Measurements from ENCODE around the gene ACKR4. TPM values are rescaled to one million over a fixed set of nuclear protein-coding genes. Genes with fewer than 3 reads are reported as not detected.

ACKR4 gene
- total and polyA plus RNA-seq, 2 donors (not counting 3 experiments of a cell fraction or from before 2014, with no cell fraction given) = 3.2 to 14.3 TPM

DNA sequence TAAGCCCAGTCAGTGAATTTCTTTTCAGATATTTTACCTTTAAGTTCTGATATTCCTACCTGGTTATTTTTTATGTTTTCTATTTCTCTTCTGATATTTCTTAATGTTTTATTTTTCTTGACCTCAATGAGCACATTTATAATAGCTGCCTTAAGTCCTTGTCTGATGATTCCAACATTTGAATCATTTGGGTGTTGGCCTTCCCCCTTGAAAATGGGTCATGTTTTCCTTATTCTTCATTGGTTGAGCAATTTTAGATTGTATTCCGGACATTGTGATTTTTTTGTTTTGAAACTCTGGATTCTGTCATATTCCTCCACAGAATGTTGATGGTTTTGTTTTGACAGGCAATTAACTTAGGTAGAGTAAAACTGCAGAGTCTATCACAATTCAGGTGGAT lies 9.7 kb upstream of the ACKR4 start:
- intact Hi-C loops (cut with micrococcal nuclease) (no loop called here), dilution Hi-C loops (cut with MboI; ENCODE audit: extremely low pct_ligation_motif_present, low sequenced_read_pairs) (no loop called here)
- H3K9ac ChIP-seq (replicated peaks; ENCODE audit: extremely low read depth, insufficient read depth, low read length) = no peak overlapping the region
- H3K27ac ChIP-seq (ENCODE audit: insufficient read depth, low read depth, low read length) = no peak overlapping the region
- H4K20me1 ChIP-seq (replicated peaks; ENCODE audit: control insufficient read depth, extremely low read depth, insufficient read depth, low read length) = no peaks in the 10 kb centered on the region
- H3K4me2 ChIP-seq (ENCODE audit: insufficient read depth, low read length) = no peak overlapping the region
- DNase-seq (ENCODE audit: low read depth, low spot score) = no peak
- ChIA-PET CTCF (interaction anchor here (0.8 to 0.9 kb wide), 2 partner anchors 10 to 55 kb away, joined by 3 read pairs; no protein-coding TSS in a partner anchor), POLR2A (no interaction called here)
- no peaks in the 10 kb centered on the region for H3K4me1 ChIP-seq (ENCODE audit: control insufficient read depth, extremely low read depth, insufficient read depth, low read length)
- H3K36me3 ChIP-seq (ENCODE audit: control insufficient read depth in 2 of 2, extremely low read depth in 1 of 2, insufficient read depth in 2 of 2, low read length in 2 of 2) = no peaks in the 10 kb centered on the region
- TF ChIP-seq JUN (IDR thresholded peaks at IDR 0.05; ENCODE audit: borderline replicate concordance, insufficient read depth, insufficient read length, low read depth) (no peak), POLR2A (IDR thresholded peaks at IDR 0.05; ENCODE audit: low read depth, low read length) (no peak), EZH2 (IDR thresholded peaks at IDR 0.05; ENCODE audit: borderline replicate concordance, low read depth, low read length, severe bottlenecking) (no peak)
- TF ChIP-seq, protein P1, sequence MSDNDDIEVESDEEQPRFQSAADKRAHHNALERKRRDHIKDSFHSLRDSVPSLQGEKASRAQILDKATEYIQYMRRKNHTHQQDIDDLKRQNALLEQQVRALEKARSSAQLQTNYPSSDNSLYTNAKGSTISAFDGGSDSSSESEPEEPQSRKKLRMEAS (IDR thresholded peaks at IDR 0.05; ENCODE audit: insufficient read depth, insufficient read length) = no peak
- H3K4me3 ChIP-seq (replicated peaks in 1 of 3; ENCODE audit: insufficient read depth in 1 of 3, low read depth in 1 of 3, low read length in 3 of 3) = no peak overlapping the region
- no peak for FAIRE-seq
- no TSS peak for BruUV-seq (replicated peaks)
- no peak overlapping the region for H2AFZ ChIP-seq (ENCODE audit: low read depth, low read length)
- H3K27me3 ChIP-seq (ENCODE audit: control insufficient read depth in 2 of 2, insufficient read depth in 2 of 2, low read length in 2 of 2) = no peaks in the 10 kb centered on the region
- no peaks in the 10 kb centered on the region for H3K9me1 ChIP-seq (replicated peaks; ENCODE audit: control insufficient read depth, extremely low read depth, insufficient read depth, low read length)
- H3K79me2 ChIP-seq (ENCODE audit: control insufficient read depth, insufficient read depth, low read length) = no peaks in the 10 kb centered on the region
- H3K9me3 ChIP-seq (replicated peaks; ENCODE audit: control insufficient read depth, insufficient read depth, low read length) = no peaks in the 10 kb centered on the region

DNA sequence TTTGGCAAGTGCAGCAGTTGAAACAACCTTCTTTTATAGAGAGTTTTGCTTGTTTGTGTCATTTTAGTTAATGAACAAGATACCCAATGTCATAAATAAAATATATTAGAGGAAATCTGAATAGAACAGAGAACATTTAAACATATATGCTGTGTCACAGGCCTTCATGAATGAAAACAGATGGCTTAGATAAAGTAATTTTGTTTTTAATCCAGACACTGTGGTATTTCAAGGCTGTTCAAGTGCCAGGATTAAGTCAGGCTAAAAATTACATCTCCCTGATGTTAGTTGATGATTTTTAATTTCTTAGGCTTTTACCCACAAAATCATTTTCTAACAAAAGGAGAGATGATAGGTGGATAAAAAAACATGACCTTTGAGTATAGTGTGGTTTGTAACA lies 4.9 kb upstream of the ACKR4 start:
- no peaks in the 10 kb centered on the region for H3K36me3 ChIP-seq (ENCODE audit: control insufficient read depth in 2 of 2, extremely low read depth in 1 of 2, insufficient read depth in 2 of 2, low read length in 2 of 2)
- no peak for FAIRE-seq
- ChIA-PET POLR2A (no interaction called here), CTCF (no interaction called here)
- no peak overlapping the region for H3K4me3 ChIP-seq (replicated peaks in 1 of 3; ENCODE audit: insufficient read depth in 1 of 3, low read depth in 1 of 3, low read length in 3 of 3)
- H3K4me1 ChIP-seq (ENCODE audit: control insufficient read depth, extremely low read depth, insufficient read depth, low read length) = peaks cover 26% of the 10 kb centered on the region
- no peak overlapping the region for H2AFZ ChIP-seq (ENCODE audit: low read depth, low read length)
- H3K9me1 ChIP-seq (replicated peaks; ENCODE audit: control insufficient read depth, extremely low read depth, insufficient read depth, low read length) = no peaks in the 10 kb centered on the region
- DNase-seq (ENCODE audit: low read depth, low spot score) = no peak
- BruUV-seq (replicated peaks) = no TSS peak
- dilution Hi-C loops (cut with MboI; ENCODE audit: extremely low pct_ligation_motif_present, low sequenced_read_pairs) = no loop called here
- H3K9ac ChIP-seq (replicated peaks; ENCODE audit: extremely low read depth, insufficient read depth, low read length) = no peak overlapping the region
- no peaks in the 10 kb centered on the region for H3K27me3 ChIP-seq (ENCODE audit: control insufficient read depth in 2 of 2, insufficient read depth in 2 of 2, low read length in 2 of 2)
- H3K27ac ChIP-seq (ENCODE audit: insufficient read depth, low read depth, low read length) = no peak overlapping the region
- no peaks in the 10 kb centered on the region for H4K20me1 ChIP-seq (replicated peaks; ENCODE audit: control insufficient read depth, extremely low read depth, insufficient read depth, low read length)
- intact Hi-C loops (cut with micrococcal nuclease) = no loop called here
- H3K9me3 ChIP-seq (replicated peaks; ENCODE audit: control insufficient read depth, insufficient read depth, low read length) = no peaks in the 10 kb centered on the region
- no peak overlapping the region for H3K4me2 ChIP-seq (ENCODE audit: insufficient read depth, low read length)
- H3K79me2 ChIP-seq (ENCODE audit: control insufficient read depth, insufficient read depth, low read length) = no peaks in the 10 kb centered on the region
- TF ChIP-seq EZH2 (IDR thresholded peaks at IDR 0.05; ENCODE audit: borderline replicate concordance, low read depth, low read length, severe bottlenecking) = no peak
